NCI-H1694 (cell line): ENCODE measurements around the gene ICAM5.
"Not testable (repeated sequence)": the region's sequence is repeated elsewhere in the genome, so short reads cannot be mapped to it uniquely, and the experiment has no call there.

Experiments used
- DNase-seq: peaks from one replicate; lab custom pipeline; 2025; lab: John Stamatoyannopoulos, UW

ICAM5 gene

DNA sequence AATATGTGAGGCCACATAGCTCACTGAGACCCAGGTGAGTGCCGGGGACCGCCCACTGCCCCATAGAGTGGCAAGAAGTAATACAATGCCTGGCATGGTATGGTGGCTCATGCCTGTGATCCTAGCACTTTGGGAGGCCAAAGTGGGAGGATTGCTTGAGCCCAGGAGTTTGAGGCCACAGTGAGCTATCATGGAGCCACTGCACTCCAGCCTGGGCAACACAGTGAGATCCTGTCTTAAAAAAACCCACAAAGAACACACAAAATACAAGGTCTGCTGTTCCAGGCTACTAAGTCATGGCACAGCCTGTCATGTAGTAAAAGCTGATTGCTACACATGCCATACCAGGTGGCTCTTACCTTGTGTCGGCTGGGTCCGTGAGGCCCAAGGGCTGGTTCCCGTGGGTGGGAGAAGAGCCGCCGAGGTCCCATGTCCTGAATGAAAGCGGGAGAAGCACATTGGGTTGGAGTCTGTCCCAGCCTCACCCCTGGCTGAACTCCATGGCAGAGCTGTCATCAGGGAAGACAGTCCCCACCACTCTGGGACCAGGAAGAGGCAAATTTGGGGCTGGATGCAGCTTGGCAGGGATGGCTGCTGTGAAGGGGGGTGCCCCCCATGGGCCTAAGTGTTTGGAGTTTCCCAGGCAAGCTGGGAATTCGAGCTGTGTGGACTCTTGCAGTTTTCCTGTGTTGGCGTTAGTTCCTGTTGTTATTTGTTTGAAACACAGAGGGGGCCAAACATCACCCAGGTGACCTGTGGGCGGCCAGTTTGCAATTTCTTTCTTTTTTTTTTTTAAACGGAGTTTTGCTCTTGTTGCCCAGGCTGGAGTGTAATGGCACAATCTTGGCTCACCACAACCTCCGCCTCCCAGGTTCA is 29.3 kb downstream of the ICAM5 start:
- DNase-seq = no peak

- DNase-seq = no peak
Observed at GRCh38 chr19:10320602-10321416, 31.1 kb downstream of the ICAM5 start.

GRCh38 chr19:10321417-10321797 is 31.7 kb downstream of the ICAM5 start:
- DNase-seq = no peak

DNA sequence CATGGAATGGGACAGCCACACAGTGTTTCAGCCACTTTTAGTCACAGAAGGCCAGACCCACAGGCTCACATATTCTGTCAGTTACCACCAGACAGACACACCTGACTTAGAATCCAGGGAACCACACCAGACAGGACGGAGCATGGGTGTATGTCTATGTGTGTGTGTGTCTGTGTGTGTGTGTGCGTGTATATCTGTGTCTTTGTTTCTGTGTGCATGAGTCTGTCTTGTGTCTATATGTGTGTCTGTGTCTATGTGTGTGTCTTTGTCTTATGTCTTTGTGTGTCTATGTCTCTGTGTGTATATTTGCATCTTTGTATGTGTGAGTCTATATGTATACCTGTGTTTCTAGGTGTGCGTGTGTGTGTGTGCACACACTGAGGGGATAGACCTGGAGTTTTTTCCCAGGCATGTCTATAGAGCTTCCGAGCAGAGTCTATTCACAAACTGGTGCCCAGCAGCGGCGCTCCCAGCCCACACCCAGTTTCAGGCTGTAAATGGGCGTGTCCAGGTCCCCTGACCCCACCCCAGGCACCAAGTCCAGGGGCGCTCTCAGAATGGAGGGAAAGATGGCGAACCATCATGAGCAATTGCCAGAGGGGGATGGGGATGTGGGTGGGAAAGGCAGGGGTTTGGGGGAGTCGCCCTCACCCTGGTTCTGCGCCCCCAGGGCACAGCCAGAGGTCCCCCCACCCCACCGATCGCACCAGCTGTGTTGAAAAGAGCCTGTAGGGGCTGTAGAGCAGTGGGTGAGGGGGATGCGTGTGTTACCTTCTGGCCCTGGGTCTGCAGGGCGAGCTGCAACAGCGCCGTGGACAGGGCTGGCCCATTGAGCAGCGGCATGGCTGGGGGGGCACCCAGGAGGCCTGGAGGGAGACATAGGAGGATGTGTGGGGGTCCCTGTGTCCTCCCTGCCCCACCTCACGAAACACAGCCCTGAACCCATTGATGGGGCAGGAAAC is 32.4 kb downstream of the ICAM5 start:
- DNase-seq = no peak

DNA sequence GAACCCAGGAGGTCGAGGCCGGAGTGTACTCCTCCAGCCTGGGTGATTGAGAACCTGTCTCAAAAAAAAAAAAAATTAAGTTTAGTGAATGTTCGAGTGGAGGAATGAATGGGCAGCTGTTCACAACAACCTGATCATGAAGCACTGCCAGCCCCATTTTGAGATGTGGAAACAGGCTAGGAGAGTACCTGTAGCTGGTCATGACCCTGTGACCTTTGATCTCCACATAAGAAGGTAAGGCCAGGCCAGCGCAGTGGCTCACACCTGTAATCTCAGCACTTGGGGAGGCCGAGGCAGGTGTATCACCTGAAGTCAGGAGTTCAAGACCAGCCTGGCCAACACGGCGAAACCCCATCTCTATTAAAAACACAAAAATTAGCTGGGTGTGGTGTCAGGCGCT is 36.0 kb downstream of the ICAM5 start:
- no peak for DNase-seq

DNA sequence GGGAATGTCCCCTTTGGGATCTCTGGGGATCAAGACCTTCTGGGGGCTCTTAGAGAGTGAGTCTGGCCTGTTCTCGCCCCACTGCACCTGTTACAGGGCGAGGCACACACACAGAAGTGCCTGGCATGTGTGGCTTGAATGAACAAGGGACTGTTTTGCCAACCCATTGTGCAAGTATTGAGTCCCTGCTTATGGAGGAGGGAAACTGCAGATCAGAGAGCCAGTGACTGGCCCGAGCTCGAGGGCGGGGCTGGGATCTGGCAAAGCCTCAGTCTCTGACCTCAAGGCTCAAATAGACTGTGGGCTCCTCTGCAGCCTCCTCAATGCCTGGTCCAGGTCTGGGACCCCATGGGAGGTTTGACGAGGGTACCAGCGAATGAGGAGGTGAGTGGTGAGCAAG is 38.0 kb downstream of the ICAM5 start:
- no peak for DNase-seq

- DNase-seq = no peak
Observed at GRCh38 chr19:10328558-10329429, 39.0 kb downstream of the ICAM5 start.

DNA sequence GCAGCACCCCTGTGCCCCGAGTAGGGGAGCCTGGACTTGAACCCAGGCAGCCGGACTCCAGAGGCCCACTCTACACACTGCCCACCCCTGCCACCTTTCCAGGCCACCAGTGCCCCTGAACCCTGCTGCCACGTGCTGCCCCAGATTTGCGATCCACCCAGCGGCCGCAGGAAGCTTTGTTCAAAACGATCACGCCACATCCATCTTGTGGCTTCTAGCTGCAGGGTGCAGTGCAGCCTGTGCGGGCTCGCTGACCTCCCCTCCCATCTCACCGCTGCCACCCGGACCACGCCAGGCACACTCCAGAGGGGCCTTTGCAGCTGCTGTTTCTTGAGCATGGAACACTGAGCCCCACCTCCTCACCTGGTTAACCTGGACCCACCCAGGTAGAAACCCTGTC is 39.8 kb downstream of the ICAM5 start:
- no peak for DNase-seq

GRCh38 chr19:10332158-10332964 is 42.6 kb downstream of the ICAM5 start:
- DNase-seq = no peak

GRCh38 chr19:10332965-10333757 is 43.4 kb downstream of the ICAM5 start, which contains the start of gene RAVER1:
RAVER1 (minus strand) TSS chr19:10333529; CDS start chr19:10333507, 22 bp downstream.
- peak; percentile 88 for DNase-seq

- no peak for DNase-seq
Observed at GRCh38 chr19:10333758-10334587, 44.2 kb downstream of the ICAM5 start.

DNA sequence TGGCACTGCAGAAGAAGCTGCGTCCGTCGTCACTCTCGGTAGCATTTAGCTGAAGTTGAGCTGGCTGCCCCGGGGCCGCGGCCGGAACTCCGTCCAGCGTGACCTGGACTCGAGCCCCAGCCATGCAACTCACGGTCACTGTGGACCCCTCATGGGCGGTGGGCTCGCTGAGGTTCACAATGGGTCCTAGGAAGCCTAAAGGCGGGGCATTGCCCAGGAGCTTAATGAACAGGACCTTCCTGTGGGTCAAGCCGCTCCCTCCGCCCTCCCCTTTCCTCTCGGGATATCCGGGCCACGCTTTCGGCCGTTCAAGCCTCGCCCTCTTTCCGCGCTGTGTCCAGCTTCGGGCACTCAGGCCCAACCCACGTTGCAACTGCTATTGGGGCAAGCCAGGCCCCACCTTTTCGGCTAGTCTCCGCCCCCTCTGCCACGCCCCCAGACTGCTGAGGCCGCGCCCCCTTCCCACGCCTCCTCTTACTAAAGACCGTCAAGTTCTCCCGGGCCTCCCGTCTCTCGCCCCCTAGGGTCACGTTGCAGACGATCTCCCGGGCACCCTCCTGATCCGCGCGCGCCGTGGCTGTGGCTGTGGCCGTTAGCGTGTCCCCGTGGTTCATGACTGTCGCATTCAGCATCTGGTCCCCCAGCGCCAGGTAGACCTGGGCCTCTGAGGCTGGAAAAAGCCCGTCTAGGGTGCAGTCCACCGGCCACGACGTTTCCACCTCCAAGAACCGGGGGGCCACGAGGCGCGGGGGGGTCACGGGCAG is 45.0 kb downstream of the ICAM5 start:
- peak; percentile 31 for DNase-seq

GRCh38 chr19:10335352-10335985 is 45.7 kb downstream of the ICAM5 start:
- DNase-seq = no peak

GRCh38 chr19:10336725-10337124 is 47.0 kb downstream of the ICAM5 start:
- DNase-seq = not testable (repeated sequence)

DNA sequence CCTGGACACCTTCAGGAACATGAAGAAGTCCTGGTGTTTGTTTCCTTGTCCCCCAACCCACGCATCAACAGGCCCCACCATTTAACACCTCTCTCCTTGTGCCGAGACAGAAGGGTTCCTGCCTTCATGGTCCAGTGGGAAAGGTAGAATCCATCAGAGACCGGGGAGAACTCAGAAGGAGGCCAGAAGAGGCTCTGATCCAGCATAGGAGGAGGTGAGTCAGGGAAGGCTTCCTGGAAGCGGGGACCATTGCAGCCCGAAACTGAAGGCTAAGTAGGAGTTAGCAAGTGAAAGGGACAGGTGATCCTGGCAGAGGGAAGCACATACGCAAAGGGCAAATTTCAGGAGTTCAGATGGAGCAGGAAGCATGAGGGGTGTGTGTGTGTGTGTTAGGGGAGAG is 49.2 kb downstream of the ICAM5 start:
- no peak for DNase-seq

DNA sequence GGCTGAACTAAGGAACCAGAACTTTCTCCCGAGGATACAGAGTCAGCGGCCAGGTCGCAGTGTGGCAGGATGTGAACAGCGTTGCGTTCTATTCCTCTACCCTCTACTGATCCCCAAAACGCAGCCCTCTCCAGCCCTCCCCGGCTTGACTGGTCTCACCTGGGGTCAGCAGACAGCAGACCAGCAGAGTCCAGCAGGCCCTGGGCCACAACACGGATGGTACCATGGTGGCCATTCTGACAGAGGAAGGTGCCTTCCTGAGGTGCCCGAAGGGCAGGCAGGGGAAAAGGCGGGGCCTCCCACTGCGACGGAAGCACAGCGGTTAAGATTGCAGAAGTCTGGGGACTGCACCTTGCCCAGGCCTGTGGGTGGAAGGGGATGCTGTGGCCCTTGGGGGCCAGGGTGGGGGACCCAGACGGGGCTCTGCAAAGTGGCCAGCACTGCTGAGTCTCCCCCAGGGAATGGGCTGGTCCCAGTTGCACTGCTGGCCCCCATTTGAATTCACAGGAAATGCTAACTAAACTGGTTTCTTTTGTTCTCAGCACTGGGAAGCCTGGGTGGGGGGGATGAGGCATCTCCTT is 49.7 kb downstream of the ICAM5 start, which contains the start of gene ICAM3:
ICAM3 (minus strand) TSS at position 245 of the 581 bp plus-strand sequence; CDS start at position 235, 10 bp downstream.
- DNase-seq = no peak
